ENCODE data around the gene OGG1.
A peak's percentile ranks its signal among the peaks of the same experiment; 100 is the strongest.

The OGG1 gene

DNA sequence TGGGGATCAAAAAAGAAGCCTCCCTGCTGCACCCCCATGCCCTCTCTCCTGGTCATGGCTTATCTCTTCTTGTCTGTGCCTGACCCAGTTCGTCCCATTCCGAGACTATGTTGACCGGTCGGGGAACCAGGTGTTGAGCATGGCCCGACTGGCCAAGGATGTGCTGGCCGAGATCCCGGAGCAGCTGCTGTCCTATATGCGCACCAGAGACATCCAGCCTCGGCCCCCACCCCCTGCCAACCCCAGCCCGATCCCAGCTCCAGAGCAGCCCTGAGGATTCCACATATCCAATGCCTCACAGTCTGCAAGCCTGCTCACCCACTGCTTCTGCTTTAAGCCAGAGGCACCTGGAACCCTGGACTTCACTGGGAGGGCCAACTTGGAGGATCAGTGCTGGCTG is 20.3 kb upstream of the OGG1 start:
- no peak for DNase-seq

DNA sequence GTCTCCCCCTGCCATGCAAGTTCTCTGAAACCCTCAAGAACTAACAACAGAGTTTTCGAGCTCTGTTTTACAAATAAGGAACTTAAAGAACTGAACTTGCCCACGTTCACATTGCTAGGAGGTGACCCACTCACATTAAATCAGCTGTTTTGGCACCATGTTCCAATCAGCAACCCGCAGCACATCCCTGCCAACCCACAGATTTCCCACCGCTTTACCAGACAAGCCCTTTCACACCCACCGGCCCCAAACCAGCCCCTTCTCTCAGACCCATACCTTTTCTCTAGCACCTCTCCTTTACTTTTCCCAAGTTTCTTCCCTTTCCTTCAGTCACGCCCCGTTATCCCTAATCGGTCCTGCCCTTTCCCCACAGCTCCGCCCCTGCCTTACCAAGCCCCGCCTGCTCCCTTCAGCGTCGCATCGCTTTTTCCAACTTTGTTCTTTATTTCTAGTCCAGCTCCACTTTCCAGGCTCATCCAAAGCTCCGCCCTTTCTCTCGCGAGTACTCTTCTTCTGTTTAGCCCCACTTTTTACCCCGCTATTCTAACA is 19.0 kb upstream of the OGG1 start:
- DNase-seq, result no peak

DNA sequence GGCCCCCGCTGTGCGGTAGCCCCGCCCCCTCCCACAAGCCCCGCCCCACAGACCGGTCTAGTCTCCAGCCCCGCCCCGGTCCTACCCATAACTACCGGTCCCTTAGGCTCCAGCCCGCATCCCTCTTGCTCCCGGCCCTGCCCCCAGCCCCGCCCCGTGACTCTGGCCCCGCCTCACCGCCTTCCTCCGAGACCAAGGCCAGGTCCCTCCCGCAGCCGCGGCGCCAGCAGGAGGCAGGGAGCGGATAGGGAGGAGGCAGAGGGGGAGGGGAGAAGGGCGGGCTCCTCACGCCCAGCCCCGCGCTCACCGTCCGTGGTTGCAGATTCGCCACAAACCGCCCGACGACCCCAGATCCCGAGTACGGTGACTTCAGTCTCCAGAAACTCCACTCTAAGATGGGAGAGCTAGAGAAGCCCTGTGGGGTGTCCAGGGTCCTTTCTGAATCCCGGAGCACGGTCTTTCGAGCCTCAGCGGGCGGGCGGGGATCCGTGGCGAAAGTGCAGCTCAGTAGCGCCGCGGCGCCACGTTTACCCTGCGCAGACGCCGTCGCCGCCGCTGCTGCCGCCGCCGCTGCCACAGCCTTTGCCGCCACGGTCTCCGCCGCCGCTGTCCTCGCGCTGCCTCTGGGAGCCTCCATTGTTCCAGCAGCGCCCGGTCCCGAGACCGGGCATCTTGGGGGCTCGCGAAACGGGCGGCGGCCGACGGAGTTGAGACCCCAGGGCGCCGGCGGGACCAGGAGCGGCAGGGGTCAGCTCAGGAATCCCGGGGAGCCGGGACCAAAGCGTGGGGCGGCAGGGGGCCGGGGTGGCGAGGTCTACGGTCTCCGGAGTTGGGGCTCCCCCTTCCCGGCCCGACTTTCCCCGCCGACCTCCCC is 18.3 kb upstream of the OGG1 start, which contains the start of gene BRPF1:
BRPF1 (plus strand) TSS at position 530 of the 874 bp plus-strand sequence. CDS start 2,406 bp downstream, outside the sequence.
- DNase-seq, result peak; percentile 99

DNA sequence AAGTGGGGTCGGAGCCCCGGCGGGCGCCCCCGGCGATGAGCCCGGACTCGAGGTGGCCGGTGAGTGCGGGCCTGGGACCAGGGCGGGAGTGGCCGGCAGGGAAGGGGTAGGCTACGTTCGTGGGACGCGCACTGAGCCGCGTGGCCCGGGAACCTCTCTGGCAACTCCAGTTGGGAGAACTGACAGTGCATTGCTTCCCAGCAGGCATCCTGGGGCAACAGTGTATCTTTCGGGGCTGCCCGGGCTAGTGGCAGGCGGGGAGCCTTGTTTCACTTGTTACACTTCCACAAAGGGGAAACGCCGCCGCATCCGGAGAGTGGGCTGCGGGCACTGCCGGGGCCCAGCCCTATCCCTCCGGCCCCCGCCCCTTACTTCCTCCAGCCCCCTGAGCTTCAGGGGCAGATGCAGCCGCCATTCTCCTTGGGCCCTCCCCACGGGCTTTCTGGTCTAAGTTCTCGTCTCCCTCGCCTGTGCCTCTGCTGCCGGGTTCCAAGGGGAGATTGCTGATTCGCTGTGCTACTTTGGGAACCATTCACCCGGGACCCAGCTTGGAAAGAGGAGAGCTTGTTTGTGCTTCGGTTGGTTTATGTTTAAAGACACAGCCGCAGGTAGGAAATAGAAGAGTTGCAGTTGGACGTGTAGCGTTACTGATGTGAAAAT is 17.5 kb upstream of the OGG1 start:
- peak; percentile 61 for DNase-seq

DNA sequence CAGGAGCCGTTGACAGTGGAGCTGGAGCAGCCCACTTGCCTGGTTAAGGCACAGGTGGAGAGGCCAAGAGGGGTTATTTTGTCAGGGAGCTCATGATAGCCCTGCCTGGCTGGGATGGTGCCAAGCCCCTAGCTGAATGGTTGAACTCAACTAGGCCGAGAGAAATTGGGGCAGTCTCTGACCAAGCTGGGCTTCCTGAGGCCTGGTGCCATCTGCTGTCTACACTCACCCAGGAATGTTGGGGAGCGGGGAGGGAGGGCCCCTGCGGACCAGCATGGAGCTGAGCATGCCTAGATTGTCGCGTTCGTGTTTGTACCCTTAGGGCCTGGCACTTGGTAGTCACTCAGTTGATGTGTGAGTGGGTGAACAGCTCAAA is 17.0 kb upstream of the OGG1 start:
- no peak for DNase-seq

DNA sequence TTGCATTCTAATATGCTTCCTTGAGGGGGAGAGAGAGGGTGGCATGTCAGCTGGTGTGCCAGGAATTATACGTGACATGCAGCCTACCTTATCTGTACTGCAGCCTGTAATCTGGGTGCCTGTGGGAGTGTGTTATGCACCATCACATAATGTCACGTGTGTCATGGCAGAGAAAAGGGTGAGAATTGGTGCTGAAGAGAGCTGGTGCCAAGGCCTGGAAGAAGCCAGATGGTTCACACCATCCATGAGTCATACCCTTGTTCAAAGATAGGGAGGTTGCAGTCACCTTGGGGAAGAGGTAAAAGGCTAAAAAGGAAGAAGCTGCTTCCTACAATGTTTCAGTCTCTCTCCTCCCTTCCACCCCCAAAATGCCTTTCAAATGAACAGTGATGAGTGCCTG is 12.9 kb upstream of the OGG1 start:
- no peak for DNase-seq

DNA sequence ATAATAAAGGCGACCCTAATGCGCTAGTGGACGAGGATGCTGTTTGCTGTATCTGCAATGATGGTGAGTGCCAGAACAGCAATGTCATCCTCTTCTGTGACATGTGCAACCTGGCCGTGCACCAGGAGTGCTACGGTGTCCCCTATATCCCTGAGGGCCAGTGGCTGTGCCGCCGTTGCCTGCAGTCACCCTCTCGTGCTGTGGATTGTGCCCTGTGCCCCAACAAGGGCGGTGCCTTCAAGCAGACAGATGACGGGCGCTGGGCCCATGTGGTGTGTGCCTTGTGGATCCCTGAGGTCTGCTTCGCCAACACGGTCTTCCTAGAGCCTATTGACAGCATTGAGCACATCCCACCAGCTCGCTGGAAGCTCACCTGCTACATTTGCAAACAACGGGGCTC is 10.6 kb upstream of the OGG1 start:
- no peak for DNase-seq

DNA sequence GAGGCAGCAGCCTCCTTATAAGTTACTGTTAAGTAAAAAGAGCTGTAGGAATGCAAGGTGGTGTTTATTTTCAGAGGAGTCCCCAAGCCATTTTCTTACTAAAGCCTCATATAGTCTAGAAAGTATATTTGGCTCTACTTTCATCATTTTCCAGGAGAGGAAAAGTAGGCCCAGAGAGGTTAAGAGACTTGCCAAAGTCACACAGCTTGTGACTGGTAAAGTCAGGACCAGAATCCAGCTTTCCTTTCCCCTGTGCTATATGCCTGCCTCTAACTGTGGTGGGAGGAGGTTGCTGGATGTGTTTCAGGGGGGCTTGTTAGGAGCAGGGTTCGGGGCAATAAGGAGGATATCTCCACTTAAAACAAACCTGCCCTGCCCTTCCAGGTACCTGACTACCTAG is 7.2 kb upstream of the OGG1 start:
- no peak for DNase-seq

DNA sequence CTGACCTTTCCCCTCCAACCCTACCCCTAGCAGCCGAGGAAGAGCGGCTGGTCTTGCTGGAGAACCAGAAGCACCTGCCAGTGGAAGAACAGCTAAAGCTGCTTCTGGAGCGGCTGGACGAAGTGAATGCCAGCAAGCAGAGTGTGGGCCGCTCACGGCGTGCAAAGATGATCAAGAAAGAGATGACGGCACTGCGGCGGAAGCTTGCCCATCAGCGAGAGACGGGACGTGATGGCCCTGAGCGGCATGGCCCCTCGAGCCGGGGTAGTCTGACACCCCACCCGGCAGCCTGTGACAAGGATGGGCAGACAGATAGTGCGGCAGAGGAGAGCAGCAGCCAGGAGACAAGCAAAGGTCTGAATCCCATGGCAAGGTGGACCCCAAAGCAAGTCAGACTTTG is 6.2 kb upstream of the OGG1 start:
- DNase-seq, result no peak

DNA sequence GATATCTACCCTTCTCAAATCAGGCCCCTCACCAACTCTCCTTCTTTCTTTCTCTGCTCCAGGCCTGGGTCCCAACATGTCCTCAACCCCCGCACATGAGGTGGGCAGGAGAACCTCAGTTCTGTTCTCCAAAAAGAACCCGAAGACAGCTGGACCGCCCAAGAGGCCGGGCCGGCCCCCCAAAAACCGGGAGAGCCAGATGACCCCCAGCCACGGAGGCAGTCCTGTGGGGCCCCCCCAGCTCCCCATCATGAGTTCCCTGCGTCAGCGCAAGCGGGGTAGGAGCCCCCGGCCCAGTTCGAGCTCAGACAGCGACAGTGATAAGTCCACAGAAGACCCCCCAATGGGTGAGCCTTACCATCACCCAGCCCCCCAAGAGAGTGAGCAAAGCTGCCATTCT is 5.6 kb upstream of the OGG1 start:
- no peak for DNase-seq

DNA sequence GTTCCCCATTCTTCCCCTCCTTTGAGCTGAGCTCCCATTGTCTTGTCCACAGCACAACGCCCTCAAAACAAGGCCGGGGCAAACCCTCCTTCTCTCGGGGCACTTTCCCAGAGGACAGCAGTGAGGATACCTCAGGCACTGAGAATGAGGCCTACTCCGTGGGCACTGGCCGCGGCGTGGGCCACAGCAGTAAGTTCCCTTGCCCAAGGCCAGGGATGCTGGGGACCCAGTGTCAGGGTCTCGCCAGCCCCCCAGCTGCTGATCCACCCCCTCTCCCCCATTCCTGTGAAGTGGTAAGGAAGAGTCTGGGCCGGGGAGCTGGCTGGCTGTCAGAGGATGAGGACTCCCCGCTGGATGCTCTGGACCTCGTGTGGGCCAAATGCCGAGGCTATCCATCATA is 4.2 kb upstream of the OGG1 start:
- no peak for DNase-seq

DNA sequence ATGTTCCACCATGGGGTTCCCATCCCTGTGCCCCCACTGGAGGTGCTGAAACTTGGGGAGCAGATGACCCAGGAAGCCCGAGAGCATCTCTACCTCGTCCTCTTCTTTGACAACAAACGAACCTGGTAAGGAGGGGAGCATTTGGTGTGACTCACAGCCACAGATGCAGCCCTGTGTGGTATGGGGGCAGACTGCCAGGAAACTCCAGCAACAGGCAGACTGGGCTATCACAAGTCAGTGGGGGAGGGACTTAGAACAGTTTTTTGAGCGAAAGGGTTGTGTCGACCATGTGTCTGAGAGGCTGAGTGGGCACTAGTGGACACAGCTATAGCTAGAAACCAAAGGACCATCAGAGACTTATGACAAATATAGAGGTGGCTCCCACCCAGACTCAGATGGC is 3.4 kb upstream of the OGG1 start:
- DNase-seq, result peak; percentile 64

DNA sequence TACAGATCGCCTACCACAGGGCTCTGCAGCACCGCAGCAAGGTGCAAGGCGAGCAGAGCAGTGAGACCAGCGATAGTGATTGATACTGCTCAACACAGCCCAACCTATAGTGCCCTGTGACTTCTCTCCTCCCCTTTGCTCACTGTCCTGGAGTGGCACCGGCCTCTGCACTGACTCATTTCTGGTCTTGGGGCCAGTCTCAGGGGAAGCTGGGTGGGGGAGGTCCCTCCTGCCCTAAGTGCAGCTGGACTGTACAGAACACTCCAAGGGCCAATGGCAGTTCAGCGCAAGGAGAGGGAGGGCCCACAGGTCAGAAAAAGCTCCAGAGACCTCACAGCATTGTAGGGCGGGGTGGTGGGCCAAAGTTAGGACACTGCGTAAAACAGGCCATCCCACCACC is 2.5 kb upstream of the OGG1 start:
- DNase-seq, result no peak

DNA sequence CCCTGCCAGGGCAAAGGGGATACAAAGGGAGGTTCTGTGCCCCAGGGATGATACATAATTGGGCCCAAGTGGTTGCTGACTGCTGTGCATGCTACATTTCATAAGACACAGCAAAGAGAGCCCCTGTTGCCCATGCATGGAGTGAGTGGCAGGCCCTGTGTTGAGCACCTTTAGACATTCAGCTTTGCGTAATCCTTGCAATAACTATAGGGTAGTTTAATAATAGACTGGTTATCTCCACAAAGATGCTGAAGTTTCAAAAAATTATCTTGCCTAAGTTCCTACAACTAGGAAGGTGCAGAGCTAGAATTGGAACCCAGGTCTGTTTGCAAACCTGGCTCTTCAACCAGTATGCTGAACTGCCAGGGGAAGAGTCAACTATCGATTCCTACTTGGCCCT is 1.7 kb upstream of the OGG1 start:
- no peak for DNase-seq

DNA sequence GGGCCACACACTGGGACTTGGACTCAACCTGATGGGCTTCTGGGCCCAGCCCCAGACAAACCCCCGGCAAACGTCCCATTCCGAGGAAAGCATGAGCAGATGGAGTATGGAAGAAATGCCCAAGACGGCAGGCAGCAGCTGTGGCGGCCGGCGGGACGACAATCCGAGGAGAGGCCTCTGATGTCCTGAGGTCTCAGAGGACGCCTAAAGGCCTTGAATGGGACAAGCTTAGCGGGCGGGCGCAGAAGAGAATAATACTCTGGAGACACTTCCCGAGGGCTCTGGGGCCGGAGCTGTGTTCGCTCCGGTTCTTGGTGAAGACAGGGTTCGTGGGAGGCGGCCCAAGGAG is 482 bp upstream of the OGG1 start:
- DNase-seq, result no peak

DNA sequence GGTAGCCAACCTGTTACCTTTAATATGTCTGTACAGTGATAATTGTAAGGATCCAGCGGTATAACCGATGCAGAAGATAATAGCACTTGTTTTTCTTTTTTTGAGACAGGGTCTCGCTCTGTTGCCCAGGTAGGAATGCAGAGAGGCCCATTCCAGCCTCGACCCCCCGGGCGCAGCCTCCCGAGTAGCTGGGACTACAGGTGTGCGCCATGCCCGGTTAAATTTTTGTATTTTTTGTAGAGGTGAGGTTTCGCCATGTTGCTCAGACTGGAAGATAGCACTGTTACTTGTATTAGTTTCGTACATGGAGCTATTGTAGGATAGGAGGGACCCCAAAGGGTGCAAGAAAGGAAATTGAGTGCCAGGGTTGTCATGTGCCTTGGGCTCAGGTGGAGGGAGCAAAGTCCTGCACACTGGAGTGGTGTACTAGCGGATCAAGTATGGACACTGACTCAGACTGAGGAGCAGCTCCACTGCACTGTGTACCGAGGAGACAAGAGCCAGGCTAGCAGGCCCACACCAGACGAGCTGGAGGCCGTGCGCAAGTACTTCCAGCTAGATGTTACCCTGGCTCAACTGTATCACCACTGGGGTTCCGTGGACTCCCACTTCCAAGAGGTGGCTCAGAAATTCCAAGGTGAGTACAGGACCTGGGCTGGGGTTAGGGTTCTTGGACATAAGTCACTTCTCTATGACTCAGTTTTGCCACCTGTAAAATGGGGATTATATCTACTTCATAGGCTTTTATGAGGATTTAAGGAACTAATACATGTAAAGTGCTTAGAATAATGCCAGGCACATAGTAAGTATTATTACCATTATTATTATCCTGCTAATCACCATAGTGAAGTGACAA is 1.0 kb downstream of the OGG1 start:
- DNase-seq, result no peak

DNA sequence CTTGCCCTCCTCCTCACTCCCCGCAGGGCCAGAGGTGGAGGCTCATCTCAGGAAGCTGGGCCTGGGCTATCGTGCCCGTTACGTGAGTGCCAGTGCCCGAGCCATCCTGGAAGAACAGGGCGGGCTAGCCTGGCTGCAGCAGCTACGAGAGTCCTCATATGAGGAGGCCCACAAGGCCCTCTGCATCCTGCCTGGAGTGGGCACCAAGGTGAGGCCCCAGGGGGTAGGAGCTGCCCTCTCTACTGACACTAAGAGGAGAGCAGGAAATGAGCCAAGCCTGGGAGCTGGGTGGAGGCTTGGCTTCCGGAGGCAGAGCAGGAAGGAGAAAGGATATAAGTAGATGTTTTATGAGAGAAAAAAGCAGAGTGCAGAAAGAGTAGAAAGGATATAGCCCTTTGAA is 4.9 kb downstream of the OGG1 start:
- no peak for DNase-seq

DNA sequence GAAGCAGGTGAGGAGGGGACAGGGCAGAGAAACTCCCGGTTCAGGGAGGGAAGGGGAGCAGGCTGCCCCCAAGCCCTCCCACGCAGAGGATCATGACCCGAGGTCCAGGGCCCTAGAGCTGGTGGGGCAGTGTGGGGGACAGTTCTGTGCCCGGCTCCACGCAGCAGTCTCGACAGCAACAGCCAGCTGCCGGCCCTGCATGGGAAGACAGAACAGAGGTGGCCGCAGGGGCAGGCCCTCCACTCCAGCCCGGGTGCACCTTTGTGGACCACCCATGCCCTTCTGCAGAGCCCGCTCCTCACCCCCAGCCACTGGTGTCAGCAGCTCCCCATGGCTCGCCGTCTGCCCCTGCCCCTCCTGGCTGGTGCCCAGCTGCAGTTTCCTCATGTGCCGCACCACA is 7.7 kb downstream of the OGG1 start:
- no peak for DNase-seq

DNA sequence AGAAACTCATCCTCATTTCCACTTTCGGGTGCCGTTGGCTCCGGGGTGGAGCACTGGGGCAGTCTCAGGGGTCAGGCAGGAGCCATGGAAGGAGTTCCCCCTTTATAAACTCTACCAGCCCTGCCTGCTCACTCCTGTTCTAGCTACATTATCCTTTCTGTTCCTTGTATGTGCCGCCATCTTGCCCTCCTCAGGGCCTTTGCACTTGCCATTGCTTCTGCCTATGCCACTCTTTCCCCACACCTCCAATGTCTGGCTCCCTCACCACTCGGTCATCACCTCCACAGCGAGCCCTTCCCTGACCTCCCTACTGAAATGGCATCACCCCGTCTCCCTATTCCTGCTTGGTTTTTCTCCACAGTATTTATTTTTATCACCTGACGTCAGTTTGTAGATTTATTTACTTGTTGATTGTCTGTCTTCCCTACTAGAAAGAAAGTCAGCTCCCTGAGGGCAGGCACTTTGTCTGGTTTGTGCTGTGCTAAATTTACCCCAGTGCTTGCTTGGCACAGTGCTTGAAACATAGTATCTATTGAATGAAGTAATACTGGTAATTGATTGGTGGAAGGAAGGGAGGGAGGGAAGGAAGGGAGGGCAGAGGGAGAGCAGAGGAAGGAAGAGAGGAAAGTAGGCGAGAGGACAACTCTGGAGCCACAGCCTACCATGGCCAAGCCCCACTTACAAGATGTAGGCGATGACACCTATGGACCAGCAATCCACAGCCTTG is 11.2 kb downstream of the OGG1 start:
- DNase-seq, result no peak

DNA sequence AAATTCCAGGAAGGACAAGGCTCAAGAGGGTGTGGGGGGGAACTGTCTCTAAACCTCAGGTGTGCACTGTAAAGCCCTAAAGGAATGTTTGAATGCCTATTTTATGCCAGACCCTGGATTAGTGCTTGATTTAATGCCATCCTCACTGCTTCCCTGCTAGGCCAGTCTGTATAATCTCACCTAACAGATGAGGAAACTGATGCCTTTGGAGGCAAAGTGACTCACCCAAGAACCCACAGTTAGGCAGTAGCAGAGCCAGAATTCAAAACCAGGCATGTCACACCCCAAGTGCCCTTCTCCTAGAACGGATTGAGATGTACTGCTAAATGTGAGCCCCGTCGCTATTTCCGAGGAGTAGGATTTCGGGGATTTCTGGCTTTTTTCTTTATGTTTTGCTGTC is 12.2 kb downstream of the OGG1 start:
- no peak for DNase-seq

DNA sequence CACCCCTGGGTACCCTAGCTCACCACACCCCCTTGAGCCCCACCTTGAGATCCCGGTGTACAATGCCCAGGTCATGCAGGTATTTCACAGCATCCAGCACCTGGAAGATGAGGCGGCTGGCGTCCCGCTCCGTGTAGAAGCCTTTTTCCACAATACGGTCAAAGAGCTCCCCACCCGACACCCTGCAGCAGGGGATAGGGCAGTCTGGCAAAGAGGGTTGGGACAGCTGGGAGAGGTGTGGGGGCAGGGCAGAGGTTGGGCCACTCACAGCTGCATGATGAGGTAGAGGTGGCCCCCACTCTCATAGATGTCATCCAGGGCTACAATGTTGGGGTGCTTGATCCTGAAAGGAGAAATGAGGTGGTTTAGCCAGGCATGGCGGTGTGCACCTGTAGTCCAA is 13.1 kb downstream of the OGG1 start:
- no peak for DNase-seq

DNA sequence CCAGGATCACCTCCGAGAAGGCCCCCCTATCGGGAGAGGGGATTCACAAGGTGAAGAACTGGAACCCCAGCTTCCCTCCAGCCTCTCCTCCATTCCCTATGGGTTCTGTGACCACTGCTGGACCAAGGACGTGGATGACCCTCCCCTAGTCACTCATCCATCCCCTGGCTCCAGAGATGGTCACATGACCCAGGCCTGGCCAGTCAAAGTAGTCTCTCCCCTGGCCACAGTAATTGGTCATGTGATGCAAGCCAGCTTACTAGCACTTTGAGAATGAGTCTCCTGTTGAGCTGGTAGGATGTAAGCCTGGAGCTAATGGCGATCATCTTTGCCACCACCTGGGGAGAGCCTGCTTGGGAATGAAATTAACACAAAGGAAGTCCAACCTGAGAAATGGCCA is 16.1 kb downstream of the OGG1 start:
- no peak for DNase-seq

DNA sequence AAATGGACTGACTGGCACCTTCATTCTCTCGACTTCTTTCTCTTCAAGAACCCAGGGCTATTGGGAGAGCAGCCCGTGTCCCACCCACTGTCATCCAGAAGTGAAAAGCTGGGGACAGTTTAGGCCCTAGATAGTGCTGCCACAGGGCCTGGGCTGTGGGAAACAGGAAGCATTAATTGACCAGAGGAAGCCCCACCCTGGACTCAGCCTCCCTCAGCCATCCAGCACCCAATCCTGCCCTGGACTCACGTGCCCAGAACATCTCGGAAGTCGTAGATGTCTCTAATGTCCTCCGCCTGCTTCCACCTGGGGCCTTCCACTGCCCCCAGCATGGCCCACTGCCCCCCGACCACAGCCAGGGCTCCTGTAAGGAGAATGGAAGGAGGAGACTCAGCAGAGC is 17.7 kb downstream of the OGG1 start:
- no peak for DNase-seq
